ENCODE measurements around the gene INHA.

Gene INHA

DNA sequence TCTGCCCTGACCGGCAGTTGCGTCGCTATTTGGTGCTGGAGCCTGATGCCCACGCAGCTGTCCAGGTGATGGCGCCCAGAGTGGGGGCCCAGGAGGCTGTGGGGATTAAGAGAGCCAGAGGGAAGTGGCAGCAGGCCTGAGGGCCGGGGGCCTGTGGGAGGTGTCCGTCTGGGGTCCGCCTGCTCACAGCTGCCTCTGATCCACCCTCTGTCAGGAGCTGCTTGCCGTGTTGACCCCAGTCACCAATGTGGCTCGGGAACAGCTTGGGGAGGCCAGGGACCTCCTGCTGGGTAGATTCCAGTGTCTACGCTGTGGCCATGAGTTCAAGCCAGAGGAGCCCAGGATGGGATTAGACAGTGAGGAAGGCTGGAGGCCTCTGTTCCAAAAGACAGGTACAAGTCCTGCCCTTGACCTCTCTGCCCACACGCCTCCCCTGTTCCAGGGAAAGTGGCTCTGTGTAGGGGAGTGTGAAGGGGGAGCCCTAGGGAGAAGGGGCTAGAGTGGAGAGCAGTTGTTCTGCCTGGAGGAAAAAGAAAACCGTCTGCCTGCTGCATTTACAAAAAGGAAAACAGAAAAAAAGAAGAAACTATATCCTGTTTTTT lies 37.1 kb downstream of the INHA start:
- H3K27ac ChIP-seq, result no peak overlapping the region
- H3K27me3 ChIP-seq, result no peaks in the 10 kb centered on the region
- TF ChIP-seq, protein P1, sequence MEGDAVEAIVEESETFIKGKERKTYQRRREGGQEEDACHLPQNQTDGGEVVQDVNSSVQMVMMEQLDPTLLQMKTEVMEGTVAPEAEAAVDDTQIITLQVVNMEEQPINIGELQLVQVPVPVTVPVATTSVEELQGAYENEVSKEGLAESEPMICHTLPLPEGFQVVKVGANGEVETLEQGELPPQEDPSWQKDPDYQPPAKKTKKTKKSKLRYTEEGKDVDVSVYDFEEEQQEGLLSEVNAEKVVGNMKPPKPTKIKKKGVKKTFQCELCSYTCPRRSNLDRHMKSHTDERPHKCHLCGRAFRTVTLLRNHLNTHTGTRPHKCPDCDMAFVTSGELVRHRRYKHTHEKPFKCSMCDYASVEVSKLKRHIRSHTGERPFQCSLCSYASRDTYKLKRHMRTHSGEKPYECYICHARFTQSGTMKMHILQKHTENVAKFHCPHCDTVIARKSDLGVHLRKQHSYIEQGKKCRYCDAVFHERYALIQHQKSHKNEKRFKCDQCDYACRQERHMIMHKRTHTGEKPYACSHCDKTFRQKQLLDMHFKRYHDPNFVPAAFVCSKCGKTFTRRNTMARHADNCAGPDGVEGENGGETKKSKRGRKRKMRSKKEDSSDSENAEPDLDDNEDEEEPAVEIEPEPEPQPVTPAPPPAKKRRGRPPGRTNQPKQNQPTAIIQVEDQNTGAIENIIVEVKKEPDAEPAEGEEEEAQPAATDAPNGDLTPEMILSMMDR (IDR thresholded peaks at IDR 0.05), result no peak
- H3K9me3 ChIP-seq, result no peaks in the 10 kb centered on the region
- H3K4me1 ChIP-seq (ENCODE audit: control insufficient read depth in 1 of 2, insufficient read depth in 1 of 2, low read depth in 1 of 2, low read length in 1 of 2), result peaks cover 3 to 8% of the 10 kb centered on the region in 2 experiments
- H3K4me3 ChIP-seq (ENCODE audit: low read depth in 1 of 2, low read length in 1 of 2), result no peak overlapping the region
- H3K36me3 ChIP-seq, result peaks cover 82% of the 10 kb centered on the region

DNA sequence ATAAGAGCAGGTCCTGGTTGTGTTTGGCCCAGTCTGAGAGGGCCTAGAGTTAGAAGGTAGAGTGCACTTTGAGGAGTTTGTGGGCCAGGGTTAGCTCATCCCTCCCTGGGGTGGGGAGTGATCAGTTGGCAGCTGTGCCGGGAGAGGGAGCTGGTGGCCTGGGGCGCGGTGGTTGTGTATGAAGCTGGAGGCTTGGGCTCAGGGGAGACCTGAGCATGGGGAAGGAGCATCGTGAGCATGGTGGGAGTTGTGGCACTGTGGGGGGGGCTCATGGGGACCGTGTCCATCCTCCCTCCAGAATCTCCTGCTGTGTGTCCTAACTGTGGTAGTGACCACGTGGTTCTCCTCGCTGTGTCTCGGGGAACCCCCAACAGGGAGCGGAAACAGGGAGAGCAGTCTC lies 39.2 kb downstream of the INHA start:
- TF ChIP-seq, protein P1 (IDR thresholded peaks at IDR 0.05), result no peak
- H3K9me3 ChIP-seq, result no peaks in the 10 kb centered on the region
- H3K4me3 ChIP-seq (ENCODE audit: low read depth in 1 of 2, low read length in 1 of 2), result no peak overlapping the region
- no peak overlapping the region for H3K27ac ChIP-seq
- peaks cover 0 to 3% of the 10 kb centered on the region in 2 experiments for H3K4me1 ChIP-seq (ENCODE audit: control insufficient read depth in 1 of 2, insufficient read depth in 1 of 2, low read depth in 1 of 2, low read length in 1 of 2)
- H3K36me3 ChIP-seq, result peaks cover 93% of the 10 kb centered on the region
- no peaks in the 10 kb centered on the region for H3K27me3 ChIP-seq

DNA sequence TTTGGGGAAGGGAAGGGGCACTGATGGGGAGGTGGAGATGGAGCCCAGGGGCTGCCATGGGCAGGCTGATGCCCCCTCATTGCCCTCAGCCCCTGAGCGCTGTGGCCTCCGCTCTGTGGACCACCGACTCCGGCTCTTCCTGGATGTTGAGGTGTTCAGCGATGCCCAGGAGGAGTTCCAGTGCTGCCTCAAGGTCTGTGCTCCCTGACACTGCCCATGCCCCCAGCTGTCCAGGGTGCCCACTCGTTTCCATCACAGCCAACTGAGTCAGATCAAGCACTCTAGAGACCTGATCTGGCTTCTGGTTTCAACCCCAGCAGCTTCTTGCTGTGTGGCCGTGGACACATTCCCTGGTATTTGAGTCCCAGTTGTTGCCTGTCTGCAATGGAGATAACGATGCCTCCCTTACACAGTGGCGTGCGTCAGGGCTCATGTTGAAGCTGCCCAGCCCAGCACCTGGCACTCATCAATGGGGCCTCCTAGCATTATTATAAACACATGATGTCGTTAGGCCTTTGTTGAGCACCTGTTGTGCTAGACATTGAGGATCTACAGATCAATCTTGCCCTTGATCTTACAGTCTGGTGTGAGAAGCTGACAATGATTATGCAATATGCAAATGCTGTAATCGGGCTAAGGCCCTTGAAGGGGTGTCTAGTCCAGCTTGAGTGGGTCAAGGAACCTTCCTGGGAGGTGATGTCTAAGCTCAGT lies 39.9 kb downstream of the INHA start:
- H3K27ac ChIP-seq, result no peak overlapping the region
- H3K36me3 ChIP-seq, result peaks cover 92% of the 10 kb centered on the region
- no peaks in the 10 kb centered on the region for H3K27me3 ChIP-seq
- no peaks in the 10 kb centered on the region for H3K9me3 ChIP-seq
- TF ChIP-seq, protein P1 (IDR thresholded peaks at IDR 0.05), result no peak
- H3K4me3 ChIP-seq (ENCODE audit: low read depth in 1 of 2, low read length in 1 of 2), result no peak overlapping the region
- peaks cover 0 to 3% of the 10 kb centered on the region in 2 experiments for H3K4me1 ChIP-seq (ENCODE audit: control insufficient read depth in 1 of 2, insufficient read depth in 1 of 2, low read depth in 1 of 2, low read length in 1 of 2)

DNA sequence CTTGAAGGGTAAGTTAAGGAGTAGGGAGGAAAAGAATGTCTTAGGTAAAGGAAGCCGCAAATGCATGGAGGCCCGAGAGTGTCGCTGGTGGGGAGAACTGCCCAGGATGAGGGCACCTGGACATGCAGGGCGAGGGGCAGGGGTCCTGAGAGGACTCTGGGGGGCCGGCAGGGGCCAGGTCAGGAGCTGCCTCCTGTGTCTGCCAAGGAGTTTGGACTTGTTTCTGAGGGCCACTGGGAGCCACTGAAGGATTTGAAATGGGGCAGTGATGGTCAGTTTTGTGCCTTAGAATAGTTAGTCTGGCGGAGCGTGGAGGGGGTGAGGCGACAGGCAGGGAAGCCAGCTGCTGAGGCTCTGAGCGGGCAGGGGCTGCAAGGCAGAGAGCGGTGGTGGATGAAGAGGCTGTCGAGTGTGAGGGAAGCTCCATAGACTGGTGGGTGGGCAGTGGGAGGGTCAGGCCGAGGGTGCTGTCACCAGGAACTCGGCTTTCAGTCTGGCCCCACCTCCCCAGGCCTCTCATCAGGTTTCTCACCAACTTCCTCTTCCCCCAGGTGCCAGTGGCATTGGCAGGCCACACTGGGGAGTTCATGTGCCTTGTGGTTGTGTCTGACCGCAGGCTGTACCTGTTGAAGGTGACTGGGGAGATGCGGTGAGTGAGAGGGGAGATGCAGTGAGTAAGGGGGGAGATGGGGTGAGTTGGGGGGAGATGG lies 40.6 kb downstream of the INHA start:
- TF ChIP-seq, protein P1 (IDR thresholded peaks at IDR 0.05), result no peak

DNA sequence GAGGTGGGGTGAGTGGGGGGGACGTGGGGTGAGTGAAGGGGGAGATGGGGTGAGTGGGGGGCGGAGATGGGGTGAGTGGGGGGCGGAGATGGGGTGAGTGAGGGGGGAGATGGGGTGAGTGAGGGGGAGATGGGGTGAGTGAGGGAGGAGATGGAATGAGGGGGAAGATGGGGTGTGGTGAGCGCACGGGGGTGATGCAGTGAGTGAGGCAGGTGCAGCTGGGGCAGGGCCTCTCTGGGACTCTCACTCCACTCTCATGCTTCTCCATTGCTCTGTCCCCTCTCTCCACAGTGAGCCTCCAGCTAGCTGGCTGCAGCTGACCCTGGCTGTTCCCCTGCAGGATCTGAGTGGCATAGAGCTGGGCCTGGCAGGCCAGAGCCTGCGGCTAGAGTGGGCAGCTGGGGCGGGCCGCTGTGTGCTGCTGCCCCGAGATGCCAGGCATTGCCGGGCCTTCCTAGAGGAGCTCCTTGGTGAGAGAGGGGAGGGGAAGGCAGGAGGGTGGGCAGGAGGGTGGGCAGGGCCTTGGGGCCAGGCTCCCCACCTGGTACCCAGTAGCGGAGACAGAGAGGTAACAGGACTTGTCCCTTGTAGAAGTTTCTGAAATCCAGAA lies 41.5 kb downstream of the INHA start:
- H3K4me1 ChIP-seq (ENCODE audit: control insufficient read depth in 1 of 2, insufficient read depth in 1 of 2, low read depth in 1 of 2, low read length in 1 of 2), result peaks cover 0 to 3% of the 10 kb centered on the region in 2 experiments
- TF ChIP-seq, protein P1 (IDR thresholded peaks at IDR 0.05), result no peak
- H3K4me3 ChIP-seq (ENCODE audit: low read depth in 1 of 2, low read length in 1 of 2), result no peak overlapping the region
- no peak overlapping the region for H3K27ac ChIP-seq
- H3K27me3 ChIP-seq, result no peaks in the 10 kb centered on the region
- peaks cover 77% of the 10 kb centered on the region for H3K36me3 ChIP-seq
- no peaks in the 10 kb centered on the region for H3K9me3 ChIP-seq

More for the DNA sequence above, 40.6 kb downstream of the INHA start:
- Histone ChIP-seq H3K9me3 (no peaks in the 10 kb centered on the region), H3K27ac (no peak overlapping the region), H3K36me3 (peaks cover 85% of the 10 kb centered on the region), H3K4me3 (ENCODE audit: low read depth in 1 of 2, low read length in 1 of 2) (no peak overlapping the region), H3K4me1 (ENCODE audit: control insufficient read depth in 1 of 2, insufficient read depth in 1 of 2, low read depth in 1 of 2, low read length in 1 of 2) (peaks cover 0 to 3% of the 10 kb centered on the region in 2 experiments), H3K27me3 (no peaks in the 10 kb centered on the region)
